NCI-H748 (cell line): Measurements from ENCODE around the gene IL12RB2.

Experiments
- DNase-seq: peaks from one replicate; lab custom pipeline; 2025; ENCODE audit not compliant: unreplicated experiment; lab: John Stamatoyannopoulos, UW

The IL12RB2 gene

DNA sequence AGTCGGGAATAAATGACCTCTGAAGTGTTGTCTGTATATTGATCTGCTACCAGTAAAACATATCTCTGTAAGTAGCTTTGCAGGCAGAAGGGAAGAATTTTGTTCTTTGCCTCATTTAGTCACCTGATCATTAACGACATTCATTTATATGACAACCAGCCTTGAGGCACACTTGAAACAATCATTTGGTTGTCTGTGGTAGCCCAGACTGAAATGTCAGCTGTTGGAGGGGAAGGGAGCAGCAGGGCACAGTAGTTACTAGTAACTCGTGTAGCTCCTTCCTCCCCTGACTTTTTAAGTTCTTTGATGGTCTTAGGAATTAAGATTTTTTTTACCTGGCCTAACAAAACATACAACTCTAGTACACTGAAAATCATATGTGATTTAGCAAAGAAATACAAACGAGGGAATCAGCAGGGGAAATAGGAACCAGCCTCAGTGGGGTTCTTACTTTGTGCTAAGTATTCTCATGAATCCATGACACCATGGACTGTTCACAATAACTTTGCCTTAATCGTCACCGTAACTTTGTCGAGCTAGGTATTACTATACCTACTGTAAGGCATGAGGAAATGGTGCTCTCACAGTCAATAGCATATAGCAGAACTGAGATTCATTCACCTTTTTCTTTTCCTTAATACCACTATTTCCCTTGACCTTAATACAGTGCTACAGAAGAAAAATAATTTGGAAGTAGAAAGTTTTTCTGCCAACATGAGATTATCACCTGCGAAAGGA, 6.4 kb downstream of the IL12RB2 start:
- DNase-seq: no peak

DNA sequence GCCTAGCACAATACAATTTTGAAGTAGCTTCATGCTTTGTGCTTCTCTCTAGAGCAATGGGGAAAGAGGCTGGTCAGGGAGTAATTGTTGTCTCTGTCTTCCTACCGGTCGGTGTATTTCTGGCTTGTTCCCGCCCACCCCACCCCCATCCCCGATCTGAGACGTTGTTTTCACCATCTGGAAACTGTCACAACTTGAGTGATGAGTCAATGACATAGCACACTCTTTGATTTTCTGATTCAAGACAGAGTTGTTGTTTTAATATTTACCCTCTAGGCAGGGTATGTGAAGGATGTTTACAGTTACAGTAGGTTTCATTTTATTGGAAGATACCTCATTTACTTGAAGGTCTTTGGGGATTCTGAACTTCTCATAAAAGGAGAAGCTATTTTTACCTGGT, 7.0 kb downstream of the IL12RB2 start:
- DNase-seq: no peak

DNA sequence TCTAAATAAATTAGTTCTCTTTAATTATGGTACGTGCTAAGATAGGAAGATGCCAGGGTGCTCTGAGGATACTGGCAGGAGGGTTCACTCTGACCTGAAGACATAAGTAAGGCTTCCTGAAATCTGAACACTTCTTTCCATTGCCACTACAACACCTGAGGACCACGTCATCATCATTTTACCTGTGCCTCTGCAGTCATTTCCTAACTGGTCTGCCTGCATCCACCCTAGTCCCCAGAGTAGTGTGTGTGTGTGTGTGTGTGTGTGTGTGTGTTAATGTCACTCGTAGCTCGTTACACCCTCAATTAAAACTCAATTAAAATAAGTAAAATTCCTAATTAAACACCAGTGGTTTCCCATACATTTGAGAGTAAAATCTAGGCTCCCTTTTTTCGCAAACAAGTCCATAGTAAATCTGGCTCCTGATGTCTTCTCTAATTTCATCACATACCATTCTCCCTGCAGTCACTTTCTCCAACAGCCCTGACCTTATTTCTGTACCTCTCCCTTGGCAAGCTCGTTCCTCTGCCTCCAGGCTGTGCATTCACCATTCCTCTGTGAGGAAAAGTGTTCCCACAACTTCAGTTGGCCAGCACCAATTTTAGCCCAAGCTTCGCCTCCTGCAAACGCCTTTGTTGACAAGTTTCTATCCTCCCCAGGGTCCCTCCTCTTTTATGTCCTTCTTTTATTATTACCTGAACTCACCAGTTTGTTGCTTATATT, 8.7 kb downstream of the IL12RB2 start:
- no peak for DNase-seq

DNA sequence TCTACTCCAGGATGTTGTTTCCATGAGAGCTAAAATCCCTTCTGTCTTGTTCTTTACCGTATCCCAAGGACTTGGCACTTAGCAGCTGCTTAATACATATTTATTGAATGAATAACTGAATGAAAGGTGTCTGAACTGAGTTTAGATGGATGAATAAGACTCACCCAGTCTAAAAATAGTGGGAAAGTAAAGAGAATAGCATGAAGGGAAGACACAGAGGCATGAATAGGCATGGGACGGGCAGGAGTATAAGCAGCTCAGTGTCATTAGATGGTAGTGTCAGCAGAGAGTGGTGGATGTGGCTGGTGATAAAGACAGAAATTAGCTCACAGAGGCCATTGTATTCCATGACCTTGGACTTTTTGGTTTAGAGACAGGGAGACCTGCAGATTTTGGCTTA, 9.2 kb downstream of the IL12RB2 start:
- no peak for DNase-seq

DNA sequence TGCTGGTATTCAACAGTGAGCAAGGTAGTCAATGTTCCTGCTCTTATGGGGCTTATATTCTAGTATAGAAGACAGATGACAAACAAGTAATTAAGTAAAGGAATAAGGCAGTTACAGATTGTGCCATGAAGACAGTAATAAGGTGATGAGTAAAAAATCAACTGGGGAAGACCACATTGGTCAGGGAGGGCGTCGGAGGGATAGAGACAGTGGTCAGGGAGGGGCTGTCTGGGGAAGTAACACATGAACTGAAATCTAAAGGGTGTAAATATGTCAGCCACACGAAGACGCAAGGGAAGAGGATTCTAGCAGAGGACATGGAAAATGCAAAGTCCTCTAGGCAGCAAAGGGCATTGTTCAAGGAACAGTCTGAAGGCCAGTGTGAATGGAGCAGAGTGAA, 10.1 kb downstream of the IL12RB2 start:
- DNase-seq: no peak

DNA sequence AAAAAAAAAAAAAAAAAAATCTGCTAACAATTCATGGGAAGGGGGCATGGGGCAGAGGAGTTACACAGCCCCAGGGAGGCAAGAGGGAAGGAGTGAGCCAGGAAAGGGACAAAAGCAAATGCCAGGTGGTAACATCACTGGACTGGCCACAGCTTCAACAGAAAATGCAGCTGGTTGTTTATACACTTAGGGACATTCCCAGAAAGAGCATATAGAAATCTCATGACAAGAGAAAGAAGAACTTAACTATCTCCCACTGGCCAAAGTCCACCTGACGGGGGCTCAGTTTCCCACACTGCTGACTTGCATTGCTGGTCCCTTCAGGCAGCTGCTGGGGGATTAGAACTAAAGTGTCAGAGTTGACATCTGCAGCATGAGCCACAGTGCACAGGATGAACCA, 14.8 kb downstream of the IL12RB2 start:
- no peak for DNase-seq

DNA sequence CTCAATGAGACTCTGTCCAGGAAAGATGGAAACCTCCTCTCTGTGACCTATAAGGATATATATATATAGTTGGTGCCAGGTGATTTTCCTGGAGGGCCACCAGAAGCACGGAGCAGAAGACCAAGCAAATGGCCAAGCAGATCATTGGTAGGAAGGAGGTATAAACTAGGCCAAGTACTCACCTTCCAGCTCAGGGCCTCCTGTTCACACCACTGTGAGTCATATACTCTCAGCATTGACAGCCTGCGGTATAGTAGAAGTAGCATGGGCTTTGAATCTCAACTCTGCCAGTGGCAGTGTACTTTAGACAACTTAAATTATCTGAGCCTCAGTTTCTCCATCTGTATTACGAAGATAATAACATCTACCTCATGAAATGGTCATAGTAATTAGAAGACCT, 15.4 kb downstream of the IL12RB2 start:
- no peak for DNase-seq

DNA sequence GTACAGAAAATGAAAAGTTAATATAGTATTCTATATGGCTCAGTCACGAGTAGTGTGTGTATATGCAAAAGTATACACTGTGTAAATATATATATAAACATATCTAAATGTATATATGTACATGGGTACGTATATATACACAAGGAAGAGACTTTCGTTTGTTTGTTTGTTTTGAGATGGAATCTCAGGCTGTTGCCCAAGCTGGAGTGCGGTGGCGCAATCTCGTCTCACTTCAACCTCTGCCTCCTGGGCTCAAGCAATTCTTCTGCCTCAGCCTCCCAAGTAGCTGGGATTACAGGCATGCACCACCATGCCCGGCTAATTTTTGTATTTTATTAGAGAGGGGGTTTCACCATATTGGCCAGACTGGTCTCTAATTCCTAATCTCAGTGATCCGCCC, 16.4 kb downstream of the IL12RB2 start:
- DNase-seq: no peak

DNA sequence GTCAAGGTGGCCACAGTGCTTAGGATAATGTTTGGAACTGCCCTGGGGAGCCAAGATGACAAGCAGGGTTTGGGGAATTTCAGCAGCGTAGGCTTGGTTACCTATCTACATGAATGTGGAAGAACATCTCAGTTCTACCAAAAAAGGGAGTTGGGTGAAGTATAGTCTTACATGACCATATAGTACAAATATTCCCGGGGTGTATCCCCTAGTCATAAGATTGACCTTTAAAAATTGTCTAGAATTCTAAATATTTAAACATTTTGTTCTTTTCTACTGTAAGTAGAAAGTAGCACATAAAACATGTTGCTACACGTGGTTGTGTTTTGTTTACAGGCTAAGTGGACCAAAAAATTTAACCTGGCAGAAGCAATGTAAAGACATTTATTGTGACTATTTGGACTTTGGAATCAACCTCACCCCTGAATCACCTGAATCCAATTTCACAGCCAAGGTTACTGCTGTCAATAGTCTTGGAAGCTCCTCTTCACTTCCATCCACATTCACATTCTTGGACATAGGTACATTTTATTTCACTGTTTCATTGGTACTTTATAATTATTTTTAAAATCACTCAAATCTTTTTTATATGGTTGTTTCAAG, 20.3 kb downstream of the IL12RB2 start:
- DNase-seq: no peak

DNA sequence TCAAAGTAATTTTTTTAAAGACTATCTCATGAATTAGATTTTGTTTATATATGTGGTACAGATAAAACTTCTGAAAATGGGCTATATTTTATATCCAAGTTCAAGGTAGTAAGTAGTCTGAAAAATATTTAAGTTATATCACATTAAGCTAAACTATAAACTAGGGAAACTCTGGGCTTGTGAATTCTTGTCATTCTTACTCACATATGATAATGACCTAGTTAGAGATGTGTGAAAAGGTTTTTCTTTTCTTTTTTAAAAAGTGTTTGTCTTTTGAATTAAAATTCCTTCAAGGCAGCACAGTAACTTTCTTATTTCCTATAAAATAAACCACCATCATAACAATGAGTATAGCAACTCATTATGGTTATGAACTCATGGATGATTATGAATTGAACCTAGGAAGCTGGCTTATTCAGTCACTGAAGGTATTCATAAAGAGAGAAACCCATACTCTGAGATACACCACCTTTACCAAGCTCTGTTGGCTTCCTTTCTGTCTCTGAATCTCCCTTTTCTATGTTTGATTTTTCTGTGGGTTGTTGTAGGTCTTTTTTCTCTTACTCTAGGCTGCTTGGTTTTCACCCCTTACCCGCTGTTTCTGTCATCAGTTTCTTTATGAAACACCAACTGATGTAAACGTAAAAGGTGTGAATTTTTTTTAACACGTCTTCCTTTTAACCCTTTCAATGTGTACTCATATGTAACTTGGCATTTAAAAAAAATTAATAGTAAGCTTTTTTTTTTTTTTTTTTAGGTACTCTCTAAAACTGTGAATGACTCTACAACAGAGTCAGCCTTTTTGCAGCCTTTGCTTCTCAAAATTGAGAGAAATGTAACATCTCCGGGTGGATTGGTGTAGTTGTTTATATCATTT, 25.2 kb downstream of the IL12RB2 start:
- no peak for DNase-seq

DNA sequence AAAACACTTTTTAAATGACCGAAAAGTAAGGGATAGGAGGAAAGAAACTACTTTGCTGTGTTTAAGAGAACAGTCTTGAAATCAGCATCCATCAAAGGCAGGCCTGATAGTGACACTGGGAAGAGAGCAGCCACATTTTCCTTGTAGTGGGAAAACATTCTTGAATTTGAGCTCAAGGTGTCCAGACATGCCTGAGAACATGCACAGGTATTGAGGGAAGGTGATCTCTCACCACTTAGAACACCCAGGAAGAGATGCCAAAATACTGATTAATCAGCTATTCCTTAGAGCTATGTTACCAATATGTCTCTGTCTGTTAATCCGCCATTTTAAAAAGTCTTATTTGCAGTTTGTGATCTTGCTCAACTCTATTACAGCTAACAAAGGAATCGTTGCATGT, 25.9 kb downstream of the IL12RB2 start:
- no peak for DNase-seq

DNA sequence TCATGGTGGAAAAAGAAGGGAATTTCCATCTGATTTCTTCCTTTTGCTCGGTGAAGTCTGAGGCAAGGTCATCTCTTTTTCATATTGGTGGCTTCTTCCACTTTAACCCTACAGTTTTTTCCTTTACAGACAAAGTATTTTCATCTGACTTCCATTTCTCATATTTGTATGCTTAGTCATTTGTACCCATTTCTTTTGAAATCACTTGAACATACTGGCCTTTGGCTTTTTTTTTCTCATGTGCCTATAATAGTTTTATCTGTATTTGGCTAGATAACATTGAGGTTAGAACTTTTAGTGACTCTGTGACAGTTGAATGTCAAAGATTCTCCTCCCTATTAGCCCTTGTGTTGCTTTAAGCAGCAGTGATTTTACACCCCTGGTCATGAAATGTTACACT, 27.7 kb downstream of the IL12RB2 start:
- DNase-seq: no peak

DNA sequence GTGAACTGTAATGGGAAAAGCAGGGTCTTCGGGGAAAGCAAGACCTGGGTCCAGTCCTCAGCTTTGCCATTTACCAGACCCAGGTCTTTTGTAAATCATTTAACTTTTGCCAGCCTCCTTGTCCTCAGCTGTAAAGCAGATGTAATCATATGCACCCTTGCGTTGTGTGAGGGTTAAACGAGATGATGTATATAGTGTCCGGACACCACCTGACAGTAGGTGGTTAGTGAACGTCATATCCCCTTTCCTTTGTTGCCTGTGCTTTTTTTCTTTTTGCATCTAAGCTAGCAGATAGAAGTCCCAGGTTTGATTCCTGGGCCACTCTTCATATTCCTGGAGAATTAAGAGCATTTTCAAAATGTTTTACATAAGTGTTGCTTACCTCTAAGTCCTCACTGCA, 28.5 kb downstream of the IL12RB2 start:
- no peak for DNase-seq

DNA sequence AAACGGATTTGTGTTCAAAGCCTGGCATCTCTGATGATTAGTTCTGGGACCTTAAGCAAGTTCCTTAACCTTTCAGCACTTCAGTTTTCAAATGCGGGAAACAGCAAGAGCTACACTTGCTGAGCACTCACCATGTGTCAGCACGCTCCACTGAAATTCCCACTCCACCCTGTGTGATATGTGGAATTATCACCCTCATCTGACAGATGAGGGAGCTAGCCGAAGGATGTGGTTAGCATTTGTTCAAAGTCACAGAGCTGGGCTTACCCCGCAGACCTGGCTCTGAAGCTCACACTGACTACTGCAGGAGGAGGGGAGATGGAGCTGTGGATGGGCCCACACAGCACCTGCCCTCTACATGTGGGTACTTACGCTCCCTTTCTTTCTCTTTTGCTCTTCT, 29.1 kb downstream of the IL12RB2 start:
- no peak for DNase-seq

DNA sequence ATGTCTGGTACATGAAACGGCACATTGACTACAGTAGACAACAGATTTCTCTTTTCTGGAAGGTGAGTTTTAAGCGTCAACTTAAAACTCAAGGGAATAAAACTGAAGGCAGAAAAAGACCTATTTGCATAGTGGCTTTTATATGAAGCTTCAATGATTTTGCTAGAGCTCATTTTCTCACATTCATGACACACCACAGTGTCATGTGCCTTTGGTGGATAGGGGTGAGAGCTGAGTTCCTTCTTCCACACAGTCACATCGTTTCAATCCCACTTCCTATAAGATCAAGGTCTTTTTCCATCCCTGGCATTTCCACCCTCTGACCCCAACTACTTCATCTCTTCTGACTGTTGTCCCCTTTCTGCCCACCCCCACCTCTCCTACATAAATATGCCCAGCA, 31.0 kb downstream of the IL12RB2 start:
- no peak for DNase-seq

DNA sequence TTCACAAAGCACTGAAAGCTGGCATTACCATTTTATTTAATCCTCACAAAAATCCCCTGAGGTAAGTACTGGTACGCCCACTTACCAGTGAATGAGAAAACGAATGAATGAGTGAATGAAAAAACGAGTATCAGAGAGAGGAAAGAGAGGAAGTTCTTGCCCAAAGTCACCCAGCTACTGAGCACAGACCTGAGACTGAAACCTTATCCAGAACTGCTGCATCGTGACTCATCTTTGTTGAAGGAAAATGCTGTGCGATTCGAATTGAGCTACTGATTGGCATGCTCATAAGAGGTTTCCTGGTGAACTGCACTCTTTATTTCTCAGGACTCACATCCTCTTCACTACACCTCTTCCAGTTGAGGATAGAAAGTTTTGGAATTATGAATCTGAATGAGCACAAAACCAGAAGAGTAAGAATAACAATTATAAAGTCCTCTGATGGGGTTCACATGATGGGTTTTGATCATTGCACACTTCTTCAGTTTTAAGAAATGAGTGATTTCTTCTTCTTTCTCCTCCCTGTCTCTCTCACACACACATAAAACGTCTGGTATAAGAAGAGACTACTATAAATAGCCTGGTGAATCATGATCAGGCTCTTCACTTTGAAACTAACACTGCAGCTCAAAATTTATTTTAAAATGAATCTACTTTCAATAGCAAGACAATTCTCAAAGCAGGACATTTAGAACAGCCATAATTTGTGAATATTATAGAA, 32.1 kb downstream of the IL12RB2 start:
- no peak for DNase-seq

DNA sequence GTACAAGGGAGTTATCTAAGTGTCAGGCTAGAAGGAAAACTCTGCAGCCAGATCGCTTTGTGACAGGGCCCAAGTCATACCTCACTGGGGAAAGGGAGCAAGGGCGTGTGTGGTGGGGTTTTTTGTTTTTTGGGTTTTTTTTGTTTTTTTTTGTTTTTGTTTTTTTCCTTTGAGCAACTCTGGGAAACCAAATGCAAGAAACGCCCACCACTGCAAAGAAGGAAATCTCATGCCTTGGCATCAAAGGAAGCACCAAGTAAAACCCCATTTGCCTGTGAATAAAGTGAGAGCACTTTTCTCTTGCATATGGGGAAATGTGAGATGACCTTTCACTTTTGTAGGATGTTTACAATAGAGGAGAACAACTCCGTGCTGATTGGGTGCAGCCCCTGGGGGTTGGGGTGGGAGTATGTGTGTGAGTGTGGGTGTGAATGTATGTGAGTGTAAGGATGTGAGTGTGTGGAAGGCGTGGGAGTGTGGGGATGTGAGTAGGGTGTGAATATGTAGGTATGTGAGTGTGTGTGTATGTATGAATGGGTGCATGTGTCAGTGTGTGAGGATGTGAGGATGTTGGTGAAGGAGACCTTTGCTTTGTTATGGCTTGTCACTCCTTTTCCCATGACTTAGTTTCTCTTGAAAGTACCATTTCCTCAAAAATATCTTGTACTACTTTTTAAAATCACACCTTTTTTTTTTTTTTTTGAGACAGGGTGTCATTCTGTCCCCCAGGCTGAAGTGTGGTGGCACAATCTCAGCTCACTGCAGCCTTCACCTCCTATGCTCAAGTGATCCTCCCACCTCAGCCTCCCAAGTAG, 34.6 kb downstream of the IL12RB2 start:
- no peak for DNase-seq

DNA sequence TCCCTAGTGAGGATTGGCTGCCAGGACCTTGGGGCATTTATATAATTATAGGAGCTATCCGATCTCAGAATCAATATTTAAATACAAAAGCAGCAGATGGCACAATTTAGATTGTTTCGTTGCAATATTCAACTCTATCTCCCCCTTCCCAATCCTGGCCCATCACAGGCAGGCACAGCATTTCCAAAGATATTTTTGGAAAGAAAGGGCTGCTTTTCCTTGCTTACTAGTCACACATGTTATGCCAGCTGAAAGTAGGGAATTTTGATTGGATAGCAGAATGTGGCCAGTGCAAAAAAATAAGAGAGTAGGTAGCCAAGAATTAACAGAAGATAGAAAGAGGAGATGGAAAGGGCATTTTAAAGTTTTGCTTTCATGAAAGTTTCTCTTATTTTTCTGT, 37.9 kb downstream of the IL12RB2 start:
- peak; percentile 13 for DNase-seq

DNA sequence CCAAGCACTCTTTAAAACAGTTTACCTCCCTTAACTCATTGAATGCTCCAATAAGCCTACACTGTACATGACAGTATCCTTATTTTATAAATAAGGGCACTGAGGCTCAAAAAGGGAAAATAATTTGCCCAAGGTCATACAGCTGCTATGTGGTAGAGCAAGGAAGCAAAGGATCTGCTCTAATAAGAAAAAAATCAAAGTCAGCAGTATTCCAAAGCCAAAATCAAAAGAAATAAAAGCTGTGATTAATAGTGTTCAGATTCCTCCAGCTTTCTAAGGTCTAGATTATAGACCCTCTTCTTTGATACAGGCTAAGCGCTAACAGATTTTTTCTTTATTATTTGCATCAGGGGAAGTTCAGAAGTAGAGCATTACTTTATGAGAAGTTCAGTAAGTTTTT, 39.3 kb downstream of the IL12RB2 start:
- DNase-seq: no peak
